Stimulated activated CD4-positive, alpha-beta T cell treated with anti-CD3 and anti-CD28 coated beads, Interleukin-12 subunit alpha, Interleukin-12 subunit beta, amount 100 ng/mL, for 24 hours (primary cell): ENCODE results near the gene GRAMD1A.
A peak's percentile ranks its signal among the peaks of the same experiment; 100 is the strongest.
"Not testable (repeated sequence)": the region's sequence is repeated elsewhere in the genome, so short reads cannot be mapped to it uniquely, and the experiment has no call there.

ENCODE experiments used
- DNase-seq, 2 experiments: peaks; one replicate each; pipeline ENCODE4 v3.0.0-alpha.2; 2020; ENCODE audit warnings: low read depth in 2 of 2

GRAMD1A gene

GRCh38 chr19:35002037-35002535 lies 2.0 kb downstream of the GRAMD1A start:
- DNase-seq = no peak

GRCh38 chr19:35004517-35005255 lies 4.6 kb downstream of the GRAMD1A start:
- no peak for DNase-seq

- DNase-seq = no peak
Measured at GRCh38 chr19:35005256-35005977, 5.3 kb downstream of the GRAMD1A start.

GRCh38 chr19:35006007-35006341 lies 5.9 kb downstream of the GRAMD1A start:
- not testable (repeated sequence) for DNase-seq

GRCh38 chr19:35006342-35006998 lies 6.3 kb downstream of the GRAMD1A start:
- no peak for DNase-seq

- DNase-seq = no peak
Measured at GRCh38 chr19:35006999-35007365, 6.9 kb downstream of the GRAMD1A start.

GRCh38 chr19:35007427-35007826 lies 7.3 kb downstream of the GRAMD1A start:
- DNase-seq = not testable (repeated sequence)

GRCh38 chr19:35008891-35009341 lies 8.8 kb downstream of the GRAMD1A start:
- DNase-seq = no peak

GRCh38 chr19:35009424-35010415 lies 9.6 kb downstream of the GRAMD1A start:
- no peak for DNase-seq

- DNase-seq = no peak
Measured at GRCh38 chr19:35011091-35011689, 11.1 kb downstream of the GRAMD1A start.

GRCh38 chr19:35011737-35012682 lies 11.9 kb downstream of the GRAMD1A start:
- DNase-seq = no peak

GRCh38 chr19:35013041-35013819 lies 13.1 kb downstream of the GRAMD1A start:
- DNase-seq = peak; percentile 67 to 78

GRCh38 chr19:35013820-35014754 lies 14.0 kb downstream of the GRAMD1A start:
- no peak for DNase-seq

GRCh38 chr19:35014774-35015173 lies 14.7 kb downstream of the GRAMD1A start:
- DNase-seq = not testable (repeated sequence)

- no peak for DNase-seq
Measured at GRCh38 chr19:35015270-35015953, 15.3 kb downstream of the GRAMD1A start.

GRCh38 chr19:35015954-35016351 lies 15.8 kb downstream of the GRAMD1A start:
- no peak for DNase-seq

- DNase-seq = no peak
Measured at GRCh38 chr19:35017507-35017906, 17.4 kb downstream of the GRAMD1A start.
